Peyer's patch (tissue), 4 donors: ENCODE data around the gene PRR7. TPM values are rescaled to one million over a fixed set of nuclear protein-coding genes. Genes with fewer than 3 reads are reported as not detected.

Experiments used
- DNase-seq, 3 donors: peaks; one replicate each; pipeline ENCODE4 v3.0.0-alpha.2; 2017 to 2019
- H3K27ac ChIP-seq, 4 donors: fragments of 200-600 bp; sonication (generic); one replicate each; pipeline ENCODE4 v1.5.1; 2016 to 2019
- H3K27me3 ChIP-seq, 2 donors: fragments of 200-600 bp; sonication (generic); one replicate each; pipeline ENCODE4 v1.5.1; 2019
- H3K36me3 ChIP-seq, 3 donors: fragments of 200-600 bp; sonication (generic); one replicate each; pipeline ENCODE4 v1.5.1; 2016 to 2019
- H3K4me1 ChIP-seq, 4 donors: fragments of 200-600 bp; sonication (generic); one replicate each; pipeline ENCODE4 v1.5.1; 2016 to 2019
- H3K4me3 ChIP-seq, 4 donors: fragments of 200-600 bp; sonication (generic); 1 replicate in 3 of 4; 2 replicates in 1 of 4; pipeline ENCODE4 v1.5.1; 2016 to 2019; ENCODE audit warnings: mild to moderate bottlenecking in 1 of 4
- H3K9me3 ChIP-seq, 4 donors: fragments of 200-600 bp; sonication (generic); one replicate each; pipeline ENCODE4 v1.5.1; 2016 to 2019; ENCODE audit warnings: mild to moderate bottlenecking in 1 of 4
- CTCF ChIP-seq, 6 experiments: fragments of 450-650 bp in 4 of 6; fragments of 200-600 bp in 2 of 6; sonication (generic) in 1 of 6; IDR thresholded peaks; one replicate each; pipeline ENCODE4 v1.5.1; 2017 to 2019; ENCODE audit warnings: antibody characterized with exemption in 6 of 6, mild to moderate bottlenecking in 3 of 6, moderate library complexity in 1 of 6
- POLR2A ChIP-seq, 2 donors: fragments of 450-650 bp; IDR thresholded peaks; one replicate each; pipeline ENCODE4 v1.5.1; 2017; ENCODE audit warnings: antibody characterized with exemption in 2 of 2, mild to moderate bottlenecking in 2 of 2, moderate library complexity in 2 of 2
- total RNA-seq, 4 donors: library from RNA; depleted of rRNA; stranded (reverse); fragments of >200 nt; gene quantifications; one replicate each; pipeline ENCODE4 v1.1.0, GENCODE V29; 2016

The PRR7 gene
- total RNA-seq, 4 donors from 2014 or later: 0.70 to 2.2 (median 1.9) TPM; not detected in 1

- no peaks in the 10 kb centered on the region for H3K36me3 ChIP-seq
- H3K27ac ChIP-seq: peak overlapping the region; percentile 80 to 95 (median 91)
- peak overlapping the region; percentile 71 to 92 (median 74) for H3K4me3 ChIP-seq
- H3K4me1 ChIP-seq: peaks cover 3 to 24% (median 10%) of the 10 kb centered on the region in 4 donors
- H3K9me3 ChIP-seq: no peaks in the 10 kb centered on the region
- no peaks in the 10 kb centered on the region for H3K27me3 ChIP-seq
- TF ChIP-seq POLR2A (IDR thresholded peaks at IDR 0.05) (peak; percentile 39 to 43), CTCF (IDR thresholded peaks at IDR 0.05) (peak; percentile 72 to 87 (median 82))
- DNase-seq: peak; percentile 89 to 96 (median 93)
Measured at GRCh38 chr5:177455036-177455660, 8.5 kb downstream of the PRR7 start.

DNA sequence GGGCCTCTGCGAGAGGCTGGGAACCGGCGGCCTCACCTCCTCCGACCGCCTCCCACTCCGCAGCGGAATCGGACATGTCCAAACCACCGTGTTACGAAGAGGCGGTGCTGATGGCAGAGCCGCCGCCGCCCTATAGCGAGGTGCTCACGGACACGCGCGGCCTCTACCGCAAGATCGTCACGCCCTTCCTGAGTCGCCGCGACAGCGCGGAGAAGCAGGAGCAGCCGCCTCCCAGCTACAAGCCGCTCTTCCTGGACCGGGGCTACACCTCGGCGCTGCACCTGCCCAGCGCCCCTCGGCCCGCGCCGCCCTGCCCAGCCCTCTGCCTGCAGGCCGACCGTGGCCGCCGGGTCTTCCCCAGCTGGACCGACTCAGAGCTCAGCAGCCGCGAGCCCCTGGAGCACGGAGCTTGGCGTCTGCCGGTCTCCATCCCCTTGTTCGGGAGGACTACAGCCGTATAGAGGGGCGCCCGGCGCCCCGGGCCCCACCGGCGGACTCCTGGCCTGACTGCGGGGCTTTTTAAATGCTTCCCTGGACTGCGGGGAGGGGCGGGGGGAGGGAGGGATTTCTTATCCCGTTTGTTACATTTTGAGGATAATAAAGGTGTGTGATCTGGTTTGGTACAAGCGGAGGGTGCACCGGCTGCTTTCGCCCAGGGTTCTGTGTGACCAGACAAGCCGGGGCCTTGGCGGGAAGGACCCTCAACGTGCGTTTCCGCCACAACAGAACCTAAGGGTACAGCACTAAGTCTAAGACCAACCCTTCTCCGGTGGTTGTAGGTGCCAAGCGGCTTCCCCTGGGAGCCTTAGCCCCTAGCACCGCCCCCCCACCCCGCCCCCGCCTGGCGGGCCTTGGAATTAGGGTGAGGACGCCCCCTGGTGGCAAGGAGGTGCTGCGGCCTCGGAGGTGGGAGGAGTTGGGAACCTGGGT, 9.3 kb downstream of the PRR7 start:
- Histone ChIP-seq H3K27me3 (no peaks in the 10 kb centered on the region), H3K4me3 (peak overlapping the region; percentile 71 to 92 (median 74)), H3K4me1 (peaks cover 3 to 24% (median 10%) of the 10 kb centered on the region in 4 donors), H3K9me3 (no peaks in the 10 kb centered on the region), H3K36me3 (no peaks in the 10 kb centered on the region), H3K27ac (peak overlapping the region; percentile 80 to 95 (median 91))
- DNase-seq: peak; percentile 97 to 98 (median 98)
- peak; percentile 80 to 99 (median 91) for TF ChIP-seq CTCF (IDR thresholded peaks at IDR 0.05)
- peak in 1 of 2 donors; percentile 11 for TF ChIP-seq POLR2A (IDR thresholded peaks at IDR 0.05)

- H3K4me1 ChIP-seq: peaks cover 3 to 24% (median 10%) of the 10 kb centered on the region in 4 donors
- DNase-seq: no peak
- no peak for TF ChIP-seq POLR2A (IDR thresholded peaks at IDR 0.05)
- TF ChIP-seq CTCF (IDR thresholded peaks at IDR 0.05): peak in 1 of 6 experiments; percentile 19
- H3K27me3 ChIP-seq: no peaks in the 10 kb centered on the region
- no peak overlapping the region for H3K4me3 ChIP-seq
- H3K27ac ChIP-seq: peak overlapping the region in 1 of 4 donors; percentile 92
- H3K9me3 ChIP-seq: no peaks in the 10 kb centered on the region
- no peaks in the 10 kb centered on the region for H3K36me3 ChIP-seq
Measured at GRCh38 chr5:177456591-177456964, 10.0 kb downstream of the PRR7 start.

- Histone ChIP-seq H3K9me3 (no peaks in the 10 kb centered on the region), H3K4me1 (peaks cover 3 to 24% (median 10%) of the 10 kb centered on the region in 4 donors), H3K36me3 (no peaks in the 10 kb centered on the region), H3K4me3 (no peak overlapping the region), H3K27me3 (no peaks in the 10 kb centered on the region), H3K27ac (peak overlapping the region in 2 of 4 donors; percentile 15 to 92)
- DNase-seq: peak; percentile 52 to 85 (median 72)
- TF ChIP-seq CTCF (IDR thresholded peaks at IDR 0.05): peak; percentile 40 to 71 (median 62)
- TF ChIP-seq POLR2A (IDR thresholded peaks at IDR 0.05): no peak
Measured at GRCh38 chr5:177456976-177457851, 10.6 kb downstream of the PRR7 start.
